HG03064 (cell line): ENCODE data around the gene APOBEC3G.

ENCODE experiments used
- ATAC-seq: cut with Tn5 transposase; IDR thresholded peaks from one replicate; pipeline ENCODE4 v1.9.1; 2021; ENCODE audit warnings: low read depth; ENCODE audit not compliant: unreplicated experiment

APOBEC3G gene

GRCh38 chr22:39117585-39118191 lies 40.6 kb downstream of the APOBEC3G start:
- no peak for ATAC-seq

DNA sequence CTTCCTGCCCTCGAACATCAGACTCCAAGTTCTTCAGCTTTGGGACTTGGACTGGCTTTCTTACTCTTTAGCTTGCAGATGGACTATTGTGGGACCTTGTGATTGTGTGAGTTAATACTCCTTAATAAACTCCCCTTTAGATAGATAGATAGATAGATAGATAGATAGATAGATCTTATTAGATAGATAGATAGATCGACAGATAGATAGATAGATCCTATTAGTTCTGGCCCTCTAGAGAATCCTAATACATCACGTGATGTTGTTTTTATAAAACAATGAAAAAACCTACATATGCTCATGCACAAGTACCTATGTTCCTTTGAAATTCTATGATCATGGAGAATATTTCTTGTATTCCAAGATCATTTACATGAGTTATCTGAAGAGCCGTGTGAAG lies 43.9 kb downstream of the APOBEC3G start:
- ATAC-seq: no peak

- no peak for ATAC-seq
These were observed 45.8 kb downstream of the APOBEC3G start for GRCh38 chr22:39122772-39123470.

- ATAC-seq: no peak
These were observed 46.9 kb downstream of the APOBEC3G start for GRCh38 chr22:39123751-39124581.

DNA sequence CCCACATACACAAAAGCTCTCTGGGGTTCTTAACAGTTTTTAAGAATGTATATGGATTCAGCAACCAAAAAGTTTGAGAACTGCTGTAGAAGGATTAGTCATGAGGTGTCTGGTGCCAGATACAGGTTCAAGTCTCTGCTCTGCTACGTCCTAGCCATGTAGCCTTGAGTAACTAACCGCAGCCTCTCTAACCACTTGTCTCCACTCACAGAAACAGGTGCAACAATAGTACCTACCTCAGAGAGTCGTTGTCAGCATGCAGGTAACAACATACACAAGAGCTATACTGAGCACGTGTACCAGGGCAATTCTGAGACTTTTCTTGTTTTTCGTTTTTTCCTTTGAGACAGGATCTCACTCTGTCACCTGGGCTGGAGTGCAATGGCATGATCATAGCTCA lies 48.5 kb downstream of the APOBEC3G start:
- no peak for ATAC-seq

DNA sequence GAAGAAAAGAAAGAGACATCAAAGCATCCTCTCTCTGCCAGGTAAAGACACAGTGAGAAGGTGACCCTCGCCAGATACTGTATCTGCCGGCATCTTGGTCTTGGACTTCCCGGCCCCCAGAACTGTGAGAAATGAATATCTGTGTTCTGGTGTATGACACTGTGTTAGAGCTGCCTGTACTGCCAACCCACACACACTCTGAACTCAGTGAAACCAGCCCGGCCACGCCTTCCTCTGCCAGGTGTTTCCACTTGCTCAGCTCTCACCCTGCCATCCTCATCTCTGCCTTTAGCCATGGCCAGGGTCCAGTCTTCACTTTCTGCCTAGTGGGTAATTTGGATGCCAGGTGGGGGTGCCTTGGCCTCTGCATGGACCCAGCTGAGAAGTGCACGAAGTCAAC lies 51.4 kb downstream of the APOBEC3G start:
- ATAC-seq: no peak

GRCh38 chr22:39129081-39129480 lies 52.0 kb downstream of the APOBEC3G start:
- ATAC-seq: no peak

GRCh38 chr22:39129746-39130145 lies 52.7 kb downstream of the APOBEC3G start:
- ATAC-seq: no peak

DNA sequence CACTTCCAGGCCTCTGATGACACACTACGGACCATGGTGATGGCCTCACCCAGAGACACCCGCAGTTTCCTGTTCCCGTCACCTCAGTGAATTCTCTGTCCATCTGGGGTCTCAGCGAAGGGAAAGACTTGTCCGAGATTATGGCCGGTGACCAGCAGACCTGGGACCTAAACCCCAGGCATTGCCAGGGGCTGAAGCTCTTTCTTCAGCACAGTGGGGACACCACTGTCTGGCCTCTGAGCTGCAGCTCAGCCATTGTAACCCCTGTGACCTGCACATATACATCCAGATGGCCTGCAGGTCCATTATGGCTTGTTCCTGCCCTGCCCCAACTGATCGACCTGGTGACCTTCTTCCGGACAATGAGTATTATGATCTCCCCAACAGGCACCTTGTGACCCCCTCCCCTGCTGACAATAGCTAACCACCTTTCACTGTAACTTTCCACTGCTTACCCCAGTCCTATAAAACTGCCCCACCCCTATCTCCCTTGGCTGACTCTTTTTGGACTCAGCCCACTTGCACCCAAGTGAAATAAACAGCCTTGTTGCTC lies 53.2 kb downstream of the APOBEC3G start:
- ATAC-seq: no peak

GRCh38 chr22:39130892-39131855 lies 54.1 kb downstream of the APOBEC3G start:
- ATAC-seq: no peak

- ATAC-seq: no peak
These were observed 55.2 kb downstream of the APOBEC3G start for GRCh38 chr22:39132281-39132680.

DNA sequence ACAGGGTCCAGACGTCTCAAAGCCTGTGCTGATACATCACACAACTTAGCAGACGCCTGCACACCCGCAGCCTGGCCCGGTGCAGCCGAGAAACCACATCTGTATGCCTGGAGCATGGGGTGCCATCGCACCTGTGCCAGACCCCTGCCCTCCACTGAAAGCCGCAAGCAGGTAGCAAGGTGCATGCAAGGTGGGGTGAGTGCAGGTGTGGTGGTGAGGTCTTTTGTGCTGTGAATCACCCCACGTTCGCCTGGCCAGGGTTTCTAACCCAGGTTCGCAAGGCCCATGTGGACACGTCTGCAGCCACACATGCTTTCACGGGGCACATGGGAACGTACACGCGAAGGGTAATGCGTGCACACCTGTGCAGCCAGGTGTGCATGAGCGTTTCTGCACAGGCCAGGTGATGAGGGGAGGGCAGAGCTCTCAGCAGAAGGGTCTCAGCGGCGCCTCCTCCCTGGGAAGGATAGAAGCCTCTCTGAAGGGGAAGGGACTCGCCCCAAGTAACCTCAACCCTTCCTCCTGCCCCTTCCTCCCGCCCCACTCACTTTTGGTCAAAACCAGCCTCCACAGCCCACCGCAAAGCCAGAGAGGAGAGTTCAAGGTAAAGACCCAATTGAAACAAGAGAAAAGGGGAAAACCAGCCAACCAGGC lies 55.9 kb downstream of the APOBEC3G start:
- ATAC-seq: no peak

GRCh38 chr22:39133871-39134270 lies 56.8 kb downstream of the APOBEC3G start:
- ATAC-seq: no peak

GRCh38 chr22:39134366-39135091 lies 57.5 kb downstream of the APOBEC3G start:
- ATAC-seq: no peak

DNA sequence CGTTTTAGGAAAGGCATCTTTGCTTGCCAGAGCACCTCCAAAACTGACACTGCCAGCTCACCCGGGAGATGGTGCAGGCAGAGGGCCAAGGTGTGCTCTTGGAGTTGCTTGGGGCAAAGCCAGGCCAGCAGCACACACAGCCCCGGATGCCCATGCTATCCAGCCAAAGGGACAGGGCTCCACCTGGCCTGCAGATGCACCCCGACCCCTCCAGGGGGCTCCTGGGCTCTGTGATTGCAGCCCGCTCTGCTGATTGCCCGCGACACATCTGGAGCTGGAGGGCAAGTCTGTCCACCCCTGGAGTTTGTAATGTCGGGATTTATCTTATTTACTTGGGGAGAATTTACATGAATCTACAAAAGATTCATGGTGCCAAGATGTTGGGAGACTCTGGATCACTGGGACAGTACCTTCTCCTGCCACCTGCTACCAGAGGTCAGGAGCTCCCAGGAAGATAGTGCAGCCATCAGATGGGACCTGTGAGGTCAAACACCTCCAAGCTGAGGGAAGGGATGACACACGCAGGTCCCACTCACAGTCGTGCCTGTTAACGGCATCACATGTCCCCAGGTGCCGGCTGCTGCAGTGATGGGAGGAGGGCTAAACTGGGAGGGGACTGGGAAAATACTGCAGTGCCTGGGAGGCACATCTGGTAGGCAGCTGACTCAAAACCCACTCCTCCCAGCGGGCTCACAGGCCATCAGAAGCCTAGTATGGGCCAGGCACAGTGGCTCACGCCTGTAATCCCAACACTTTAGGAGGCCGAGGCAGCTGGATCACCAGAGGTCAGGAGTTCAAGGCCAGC lies 58.2 kb downstream of the APOBEC3G start:
- no peak for ATAC-seq

GRCh38 chr22:39136317-39136716 lies 59.2 kb downstream of the APOBEC3G start:
- no peak for ATAC-seq
